GM12878 (cell line): ENCODE data around the gene SLC39A5. TPM values are rescaled to one million over a fixed set of nuclear protein-coding genes. Genes with fewer than 3 reads are reported as not detected.

Source experiments
- ATAC-seq: fragments of 200-7000 bp; cut with Tn5 transposase; 3 replicates; pipeline ENCODE4 v1.9.1; 2020; ENCODE audit warnings: mild to moderate bottlenecking, moderate library complexity
- BruUV-seq: library from RNA; stranded (reverse); fragments of 400-500 nt; replicated peaks from 2 replicates; lab custom pipeline; 2021; lab: Mats Ljungman, UMichigan
- CTCF ChIA-PET: fragments of 300-600 bp; sonication (Branson Sonifier 250); formaldehyde crosslinking; extraction: SDS; loops from one replicate; lab custom pipeline; 2021; ENCODE audit warnings: inconsistent platforms; lab: Yijun Ruan, JAX
- POLR2A ChIA-PET: fragments of 350-600 bp; formaldehyde crosslinking; extraction: SDS; loops from one replicate; lab custom pipeline; 2021; ENCODE audit warnings: inconsistent platforms; lab: Charles Lee
- RAD21 ChIA-PET: fragments of 300-600 bp; sonication (Branson Sonifier 250); formaldehyde crosslinking; loops from one replicate; lab custom pipeline; 2023; ENCODE audit warnings: antibody characterized with exemption; ENCODE audit not compliant: unreplicated experiment; lab: Charles Lee
- SMC1A ChIA-PET: fragments of 300-600 bp; sonication (Branson Sonifier 250); formaldehyde crosslinking; loops from one replicate; lab custom pipeline; 2023; ENCODE audit not compliant: unreplicated experiment, uncharacterized antibody; lab: Charles Lee
- DNase-seq: peaks from one replicate; pipeline ENCODE4 v3.0.0-alpha.2; 2011; ENCODE audit warnings: low read depth, low spot score
- FAIRE-seq: peaks from 3 replicates; lab custom pipeline; 2011; peaks lifted over from hg19 to GRCh38; lab: Jason Lieb, UNC
- H2AFZ ChIP-seq: 2 replicates; pipeline ENCODE4 v1.6.0; 2011; ENCODE audit warnings: low read depth, low read length, control low read depth; ENCODE audit not compliant: control insufficient read depth
- H3K27ac ChIP-seq: 2 replicates; pipeline ENCODE4 v1.5.1; 2011; ENCODE audit warnings: control low read depth; ENCODE audit not compliant: control insufficient read depth, insufficient read depth
- H3K27me3 ChIP-seq, 2 experiments: replicated peaks in 1 of 2; 2 replicates each; pipeline versions ENCODE4 v1.6.0 to v1.6.1; 2011; ENCODE audit warnings: low read length in 1 of 2; ENCODE audit not compliant: control insufficient read depth in 2 of 2, insufficient read depth in 2 of 2
- H3K36me3 ChIP-seq, 2 experiments: 2 replicates each; pipeline ENCODE4 v1.5.1; 2011; ENCODE audit warnings: low read length in 1 of 2; ENCODE audit not compliant: control insufficient read depth in 2 of 2, insufficient read depth in 2 of 2
- H3K4me1 ChIP-seq: 2 replicates; pipeline ENCODE4 v1.6.1; 2011; ENCODE audit warnings: mild to moderate bottlenecking, low read length, moderate library complexity, mixed read lengths; ENCODE audit not compliant: control insufficient read depth, insufficient read depth
- H3K4me2 ChIP-seq: 2 replicates; pipeline ENCODE4 v1.6.0; 2011; ENCODE audit warnings: control low read depth; ENCODE audit not compliant: control insufficient read depth, insufficient read depth
- H3K4me3 ChIP-seq: fragments of 200-600 bp; sonication (generic); 2 replicates; pipeline ENCODE4 v1.5.1; 2016
- H3K79me2 ChIP-seq: 2 replicates; pipeline ENCODE4 v1.6.0; 2011; ENCODE audit warnings: low read length; ENCODE audit not compliant: control insufficient read depth, insufficient read depth
- H3K9ac ChIP-seq: 2 replicates; pipeline ENCODE4 v1.8.0; 2011; ENCODE audit warnings: low read length, control low read depth, mixed read lengths; ENCODE audit not compliant: control insufficient read depth, insufficient read depth
- H3K9me3 ChIP-seq: replicated peaks from 3 replicates; pipeline ENCODE4 v1.5.1; 2011; ENCODE audit warnings: mild to moderate bottlenecking, low read length; ENCODE audit not compliant: control insufficient read depth, insufficient read depth
- H4K20me1 ChIP-seq: 2 replicates; pipeline ENCODE4 v1.6.0; 2011; ENCODE audit not compliant: control insufficient read depth, insufficient read depth
- BACH1 ChIP-seq: fragments of 450-650 bp; IDR thresholded peaks from 2 replicates; pipeline ENCODE4 v1.6.1; 2017; ENCODE audit warnings: mild to moderate bottlenecking, borderline replicate concordance
- BRCA1 ChIP-seq: IDR thresholded peaks from 2 replicates; pipeline ENCODE4 v1.6.1; 2011; ENCODE audit warnings: low read depth, low read length, improper control_type of control experiment
- CEBPB ChIP-seq, 2 experiments: fragments of 150-350 bp in 1 of 2; IDR thresholded peaks; 2 replicates each; pipeline ENCODE4 v1.6.1; 2012 to 2014; ENCODE audit warnings: low read depth in 2 of 2, low read length in 2 of 2, borderline replicate concordance in 1 of 2, inconsistent platforms in 1 of 2
- CREM ChIP-seq: IDR thresholded peaks from 2 replicates; pipeline ENCODE4 v1.6.1; 2014; ENCODE audit warnings: antibody characterized with exemption, low read depth
- EGR1 ChIP-seq, 2 experiments: IDR thresholded peaks; 1 replicate in 1 of 2; 2 replicates in 1 of 2; pipeline ENCODE4 v1.6.1; 2011 to 2012; ENCODE audit warnings: low read depth in 2 of 2, low read length in 2 of 2, borderline replicate concordance in 1 of 2, mild to moderate bottlenecking in 1 of 2, moderate library complexity in 1 of 2
- HDAC6 ChIP-seq: fragments of 200-600 bp; sonication (generic); IDR thresholded peaks from one replicate; pipeline ENCODE4 v1.8.0; 2017; ENCODE audit warnings: antibody characterized with exemption; ENCODE audit not compliant: unreplicated experiment
- HDGF ChIP-seq: fragments of 450-650 bp; IDR thresholded peaks from 2 replicates; pipeline ENCODE4 v1.6.1; 2016; ENCODE audit warnings: antibody characterized with exemption
- IKZF2 ChIP-seq, 2 experiments: fragments of 450-650 bp; IDR thresholded peaks; 2 replicates each; pipeline ENCODE4 v1.6.1; 2017; ENCODE audit warnings: mild to moderate bottlenecking in 2 of 2, moderate library complexity in 2 of 2
- JUNB ChIP-seq: IDR thresholded peaks from 2 replicates; pipeline ENCODE4 v1.6.1; 2016; ENCODE audit warnings: antibody characterized with exemption, mild to moderate bottlenecking
- NFYA ChIP-seq: IDR thresholded peaks from 2 replicates; pipeline ENCODE4 v1.6.1; 2011; ENCODE audit warnings: low read depth, mild to moderate bottlenecking, low read length, improper control_type of control experiment, borderline replicate concordance
- POLR2AphosphoS2 ChIP-seq: IDR thresholded peaks from 2 replicates; pipeline ENCODE4 v1.6.1; 2011; ENCODE audit warnings: low read depth, mild to moderate bottlenecking, low read length, improper control_type of control experiment, moderate library complexity
- RAD21 ChIP-seq: IDR thresholded peaks from 2 replicates; pipeline ENCODE4 v1.6.1; 2011; ENCODE audit warnings: mild to moderate bottlenecking, low read depth, low read length, moderate library complexity; ENCODE audit not compliant: insufficient read depth
- SMARCA5 ChIP-seq: fragments of 450-650 bp; IDR thresholded peaks from 2 replicates; pipeline ENCODE4 v1.6.1; 2017; ENCODE audit warnings: mild to moderate bottlenecking
- SREBF1 ChIP-seq: IDR thresholded peaks from 2 replicates; pipeline ENCODE4 v1.6.1; 2012; ENCODE audit warnings: mild to moderate bottlenecking, low read length
- STAT3 ChIP-seq: IDR thresholded peaks from 2 replicates; pipeline ENCODE4 v1.6.1; 2011; ENCODE audit warnings: low read depth, low read length, improper control_type of control experiment
- WRNIP1 ChIP-seq: IDR thresholded peaks from 2 replicates; pipeline ENCODE4 v1.6.1; 2011; ENCODE audit warnings: low read depth, low read length, improper control_type of control experiment, borderline replicate concordance
- YBX1 ChIP-seq: fragments of 450-650 bp; IDR thresholded peaks from 2 replicates; pipeline ENCODE4 v1.6.1; 2016; ENCODE audit warnings: antibody characterized with exemption
- ZBED1 ChIP-seq: IDR thresholded peaks from 2 replicates; pipeline ENCODE4 v1.6.1; 2016; ENCODE audit warnings: borderline replicate concordance
- WGBS: methylation state at CpG from one replicate; pipeline ENCODE4 v1.1.6; 2016; ENCODE audit warnings: low lambda C conversion rate; ENCODE audit not compliant: insufficient replicate concordance, insufficient coverage; ENCODE audit errors: missing lambda C conversion rate; 5-methylcytosine and 5-hydroxymethylcytosine counted together
- in situ Hi-C: fragments of 300-500 bp; cut with MboI; formaldehyde crosslinking; loops from 9 replicates; pipeline ENCODE4 v1.14.3; 2018; ENCODE audit warnings: mixed read lengths
- intact Hi-C: fragments of 100-400 bp; cut with micrococcal nuclease; formaldehyde crosslinking; loops from one replicate; pipeline ENCODE4 v1.14.2; 2022; ENCODE audit not compliant: unreplicated experiment
- polyA plus RNA-seq, 11 experiments: library from polyadenylated mRNA; depleted of rRNA in 4 of 11; unstranded in 6 of 11; stranded (reverse) in 5 of 11; fragments of >200 nt; fragmentation: Nextera tagmentation in 4 of 11; fragmentation: Illumina TruSeq in 1 of 11; extraction: Ambion mirVana in 4 of 11; extraction: Trizol in 1 of 11; gene quantifications; 1 replicate in 1 of 11; 2 replicates in 10 of 11; pipeline versions ENCODE4 v1.2.1 to v1.2.3, GENCODE V29; 2011 to 2016; ENCODE audit warnings: inconsistent platforms in 2 of 11, missing spikeins in 2 of 11, low read depth in 1 of 11
- total RNA-seq, 4 experiments: library from RNA; depleted of rRNA in 3 of 4; stranded (reverse); fragments of >200 nt in 3 of 4; fragmentation: Illumina TruSeq in 1 of 4; extraction: Trizol in 1 of 4; gene quantifications; 2 replicates each; pipeline versions ENCODE4 v1.2.1 to v1.2.3, GENCODE V29; 2013 to 2021
- TF ChIP-seq, protein P1 (sequence below): fragments of 450-650 bp; formaldehyde crosslinking; IDR thresholded peaks from 2 replicates; pipeline ENCODE4 v1.4.0; 2020; ENCODE audit warnings: mild to moderate bottlenecking, moderate library complexity
- TF ChIP-seq, protein P2 (sequence below): IDR thresholded peaks from 2 replicates; pipeline ENCODE4 v1.6.1; 2011; ENCODE audit warnings: mild to moderate bottlenecking, low read depth, low read length, moderate library complexity; ENCODE audit not compliant: insufficient replicate concordance

The SLC39A5 gene
- total and polyA plus RNA-seq, 10 of the 15 experiments (the other 5 are each of a cell fraction or from before 2014, with no cell fraction given): 0.15 to 0.56 (median 0.15) TPM; not detected in 7

DNA sequence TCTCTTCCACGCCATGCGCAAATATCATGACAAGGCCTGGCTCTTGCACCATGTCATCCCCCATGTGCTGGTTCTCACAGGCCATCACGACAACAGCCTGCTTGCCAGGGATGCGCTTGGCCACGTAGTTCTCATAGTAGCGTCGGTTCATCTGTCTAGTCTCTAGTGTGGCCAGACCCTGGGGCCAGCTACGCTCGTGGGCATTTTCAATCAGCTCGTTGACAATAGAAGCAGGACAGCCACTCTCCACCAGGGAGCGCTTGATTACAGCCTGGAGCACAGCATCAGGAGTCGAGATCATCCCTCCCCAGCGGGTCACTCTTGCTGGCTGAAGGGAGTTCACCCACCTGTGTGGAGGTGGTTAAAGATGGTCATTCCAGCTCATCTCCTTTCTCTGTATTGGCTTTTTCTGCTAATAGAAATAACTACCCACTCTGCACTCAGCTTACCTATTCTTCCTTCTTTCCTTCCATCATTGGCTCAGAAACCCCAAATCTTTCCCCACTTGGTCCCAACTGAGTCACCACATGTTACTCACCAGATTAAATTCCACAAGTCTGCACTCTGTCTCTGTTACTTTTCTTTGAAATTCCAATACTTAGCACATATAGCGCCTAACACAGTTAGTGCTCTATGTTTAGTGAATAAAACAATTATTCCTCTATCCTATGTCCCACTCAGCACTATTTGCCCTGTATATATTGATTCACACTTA, 23.2 kb upstream of the SLC39A5 start:
- Histone ChIP-seq H3K27ac (no peak overlapping the region), H2AFZ (no peak overlapping the region), H4K20me1 (no peaks in the 10 kb centered on the region; the same call in 1 of the 2 replicates), H3K9ac (no peak overlapping the region), H3K4me1 (no peaks in the 10 kb centered on the region), H3K9me3 (no peaks in the 10 kb centered on the region), H3K79me2 (no peaks in the 10 kb centered on the region), H3K27me3 (no peaks in the 10 kb centered on the region), H3K36me3 (peaks cover 9 to 15% of the 10 kb centered on the region in 2 experiments), H3K4me2 (no peak overlapping the region), H3K4me3 (no peak overlapping the region)
- BruUV-seq: no TSS peak
- FAIRE-seq (no peak), ATAC-seq (peak; percentile 95), DNase-seq (no peak)
- ChIA-PET POLR2A (interaction anchor here (4.6 kb wide), 1 partner anchor 15 kb away, joined by 24 read pairs; the partner anchor contains the start of gene RNF41), RAD21 (interaction anchor here (0.7 to 3.4 kb wide), 15 partner anchors 15 to 860 kb away, joined by 3 to 41 read pairs (median 4); partner anchors contain the start of genes ANKRD52, COQ10A, ESYT1 and RNF41), CTCF (interaction anchor here (0.6 to 7.0 kb wide), 31 partner anchors 10 to 263 kb away, joined by 3 to 107 read pairs (median 5); partner anchors contain the start of genes ANKRD52, PAN2, RNF41 and SMARCC2), SMC1A (interaction anchor here (0.5 to 4.0 kb wide), 13 partner anchors 10 to 519 kb away, joined by 3 to 29 read pairs (median 4); partner anchors contain the start of genes ANKRD52, RNF41, SMARCC2 and TIMELESS)
- intact Hi-C loops (loop anchor here (1.0 to 2.0 kb wide), 2 partner anchors 18 to 258 kb away; partner anchors contain the start of gene NABP2), in situ Hi-C loops (no loop called here)
- WGBS: 82% methylated on average over 14 of the region's 14 CpGs
- no peak for TF ChIP-seq JUNB
- TF ChIP-seq POLR2AphosphoS2: no peak
- TF ChIP-seq WRNIP1: no peak
- TF ChIP-seq, protein P1, sequence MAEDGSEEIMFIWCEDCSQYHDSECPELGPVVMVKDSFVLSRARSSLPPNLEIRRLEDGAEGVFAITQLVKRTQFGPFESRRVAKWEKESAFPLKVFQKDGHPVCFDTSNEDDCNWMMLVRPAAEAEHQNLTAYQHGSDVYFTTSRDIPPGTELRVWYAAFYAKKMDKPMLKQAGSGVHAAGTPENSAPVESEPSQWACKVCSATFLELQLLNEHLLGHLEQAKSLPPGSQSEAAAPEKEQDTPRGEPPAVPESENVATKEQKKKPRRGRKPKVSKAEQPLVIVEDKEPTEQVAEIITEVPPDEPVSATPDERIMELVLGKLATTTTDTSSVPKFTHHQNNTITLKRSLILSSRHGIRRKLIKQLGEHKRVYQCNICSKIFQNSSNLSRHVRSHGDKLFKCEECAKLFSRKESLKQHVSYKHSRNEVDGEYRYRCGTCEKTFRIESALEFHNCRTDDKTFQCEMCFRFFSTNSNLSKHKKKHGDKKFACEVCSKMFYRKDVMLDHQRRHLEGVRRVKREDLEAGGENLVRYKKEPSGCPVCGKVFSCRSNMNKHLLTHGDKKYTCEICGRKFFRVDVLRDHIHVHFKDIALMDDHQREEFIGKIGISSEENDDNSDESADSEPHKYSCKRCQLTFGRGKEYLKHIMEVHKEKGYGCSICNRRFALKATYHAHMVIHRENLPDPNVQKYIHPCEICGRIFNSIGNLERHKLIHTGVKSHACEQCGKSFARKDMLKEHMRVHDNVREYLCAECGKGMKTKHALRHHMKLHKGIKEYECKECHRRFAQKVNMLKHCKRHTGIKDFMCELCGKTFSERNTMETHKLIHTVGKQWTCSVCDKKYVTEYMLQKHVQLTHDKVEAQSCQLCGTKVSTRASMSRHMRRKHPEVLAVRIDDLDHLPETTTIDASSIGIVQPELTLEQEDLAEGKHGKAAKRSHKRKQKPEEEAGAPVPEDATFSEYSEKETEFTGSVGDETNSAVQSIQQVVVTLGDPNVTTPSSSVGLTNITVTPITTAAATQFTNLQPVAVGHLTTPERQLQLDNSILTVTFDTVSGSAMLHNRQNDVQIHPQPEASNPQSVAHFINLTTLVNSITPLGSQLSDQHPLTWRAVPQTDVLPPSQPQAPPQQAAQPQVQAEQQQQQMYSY (CRISPR knock-in tag): no peak
- no peak for TF ChIP-seq BACH1
- no peak for TF ChIP-seq NFYA
- TF ChIP-seq CEBPB (IDR thresholded peaks at IDR 0.05; ENCODE audit: borderline replicate concordance in 1 of 2, low read depth in 2 of 2, low read length in 2 of 2): no peak
- TF ChIP-seq HDAC6: no peak
- TF ChIP-seq YBX1: no peak
- TF ChIP-seq BRCA1: no peak
- TF ChIP-seq SMARCA5: peak; percentile 65; the same call in 1 of the 2 replicates
- TF ChIP-seq IKZF2 (IDR thresholded peaks at IDR 0.05): no peak
- TF ChIP-seq EGR1 (IDR thresholded peaks at IDR 0.05; ENCODE audit: borderline replicate concordance in 1 of 2, low read depth in 2 of 2, low read length in 2 of 2): no peak
- TF ChIP-seq ZBED1: no peak
- no peak for TF ChIP-seq SREBF1
- TF ChIP-seq, protein P2, sequence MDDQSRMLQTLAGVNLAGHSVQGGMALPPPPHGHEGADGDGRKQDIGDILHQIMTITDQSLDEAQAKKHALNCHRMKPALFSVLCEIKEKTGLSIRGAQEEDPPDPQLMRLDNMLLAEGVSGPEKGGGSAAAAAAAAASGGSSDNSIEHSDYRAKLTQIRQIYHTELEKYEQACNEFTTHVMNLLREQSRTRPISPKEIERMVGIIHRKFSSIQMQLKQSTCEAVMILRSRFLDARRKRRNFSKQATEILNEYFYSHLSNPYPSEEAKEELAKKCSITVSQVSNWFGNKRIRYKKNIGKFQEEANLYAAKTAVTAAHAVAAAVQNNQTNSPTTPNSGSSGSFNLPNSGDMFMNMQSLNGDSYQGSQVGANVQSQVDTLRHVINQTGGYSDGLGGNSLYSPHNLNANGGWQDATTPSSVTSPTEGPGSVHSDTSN: no peak
- no peak for TF ChIP-seq STAT3
- 0 out of 2 replicates have a peak, but pooled peaks have one; percentile 24 for TF ChIP-seq HDGF
- TF ChIP-seq CREM: no peak
- TF ChIP-seq RAD21: peak; percentile 45
